Right ventricle myocardium inferior (tissue), 1 donor: ENCODE data around the gene FRAS1. TPM values are rescaled to one million over a fixed set of nuclear protein-coding genes. Genes with fewer than 3 reads are reported as not detected.
"Not testable (repeated sequence)": the region's sequence is repeated elsewhere in the genome, so short reads cannot be mapped to it uniquely, and the experiment has no call there.

Source experiments
- ATAC-seq: fragments of 200-7000 bp; cut with Tn5 transposase; one replicate; pipeline ENCODE4 v1.9.1; 2020; ENCODE audit warnings: mild to moderate bottlenecking, moderate library complexity
- DNase-seq: peaks from one replicate; pipeline ENCODE4 v3.0.0; 2021; ENCODE audit errors: missing footprints
- intact Hi-C: fragments of 100-400 bp; cut with DNase I; formaldehyde crosslinking; loops from one replicate; pipeline ENCODE4 v1.11.0; 2022
- total RNA-seq: library from RNA; stranded (reverse); fragmentation: NEBNext Ultra II Directional; extraction: Animal tissue kit (Norgen Biotek cat#: 25700); gene quantifications from one replicate; pipeline ENCODE4 v1.2.1, GENCODE V29; 2021
- donor health status: DM: no; HTN: yes; CAD: no; lungs with severe emphysema.

Gene FRAS1
- total RNA-seq, 1 donor from 2014 or later = 2.2 TPM

- ATAC-seq (no peak), DNase-seq (no peak)
- intact Hi-C loops = no loop called here
Observed at GRCh38 chr4:78482281-78482680, 425.2 kb downstream of the FRAS1 start.

DNA sequence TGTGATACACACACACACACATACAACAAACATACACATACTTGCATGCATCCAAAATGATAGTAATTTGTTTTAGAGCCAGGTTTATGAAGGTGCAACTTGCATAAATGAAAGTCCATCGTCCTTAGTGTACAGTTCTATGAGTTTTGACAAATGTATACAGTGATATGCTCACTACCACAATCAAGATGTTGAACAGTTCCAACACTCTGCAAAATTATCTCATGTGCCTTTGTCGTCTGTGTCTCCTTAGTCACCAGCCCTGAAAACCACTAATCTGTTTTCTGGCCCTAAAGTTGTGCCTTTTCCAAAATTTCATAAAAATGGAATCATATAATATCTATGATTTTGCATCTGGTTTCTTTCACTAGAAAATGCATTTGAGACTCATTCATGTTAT is 426.7 kb downstream of the FRAS1 start:
- DNase-seq (no peak), ATAC-seq (no peak)
- intact Hi-C loops = no loop called here

GRCh38 chr4:78484574-78484973 is 427.5 kb downstream of the FRAS1 start:
- intact Hi-C loops = no loop called here
- ATAC-seq (no peak), DNase-seq (no peak)

DNA sequence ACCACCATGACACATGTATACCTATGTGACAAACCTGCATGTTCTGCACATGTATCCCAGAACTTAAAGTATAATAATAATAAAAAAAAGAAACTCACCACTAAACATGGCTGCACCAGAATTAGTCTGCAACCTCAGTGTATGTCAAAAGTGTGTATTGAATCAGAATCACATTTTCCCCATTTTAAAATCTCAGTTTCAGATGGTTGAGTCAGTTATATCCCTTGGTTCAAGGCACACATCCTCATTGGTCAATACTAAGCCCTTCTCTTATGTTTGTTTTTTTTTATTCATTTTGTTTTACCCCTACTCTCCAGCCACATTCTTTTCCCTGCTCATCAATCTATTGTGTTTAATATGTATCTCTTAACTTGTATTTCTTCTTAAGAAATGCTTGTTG is 436.6 kb downstream of the FRAS1 start:
- DNase-seq (no peak), ATAC-seq (no peak)
- intact Hi-C loops = no loop called here

DNA sequence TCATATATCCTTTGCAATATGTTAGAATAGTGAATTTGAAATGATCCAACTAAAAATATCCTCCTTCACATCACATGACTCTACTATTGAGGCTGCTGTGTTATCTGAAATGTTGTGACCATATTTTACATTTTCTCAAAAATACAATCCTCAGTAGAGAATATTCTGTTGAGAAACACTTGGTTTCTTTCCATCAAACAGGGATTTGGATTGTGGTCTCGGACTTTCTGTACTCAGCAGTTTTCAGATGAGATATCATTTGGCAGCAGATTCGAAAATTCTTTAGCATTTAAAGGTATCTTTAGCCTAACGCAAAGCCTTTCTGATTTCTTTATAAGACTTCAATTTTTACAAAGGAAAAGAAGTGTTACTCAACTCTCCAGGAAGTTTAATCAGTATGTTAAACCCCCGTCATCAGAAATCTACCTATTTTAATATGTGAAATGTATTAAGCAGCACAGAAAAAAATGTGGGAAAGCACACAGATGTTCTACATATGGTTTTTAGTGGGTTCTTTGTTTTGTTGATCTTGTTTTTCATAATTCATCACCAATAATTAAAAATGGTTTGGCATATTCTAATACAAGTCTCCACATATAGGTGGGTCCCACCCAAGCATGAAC is 439.0 kb downstream of the FRAS1 start:
- ATAC-seq (no peak), DNase-seq (no peak)
- intact Hi-C loops = no loop called here

GRCh38 chr4:78506260-78506659 is 449.1 kb downstream of the FRAS1 start:
- ATAC-seq, DNase-seq, intact Hi-C loops: not testable (repeated sequence)

DNA sequence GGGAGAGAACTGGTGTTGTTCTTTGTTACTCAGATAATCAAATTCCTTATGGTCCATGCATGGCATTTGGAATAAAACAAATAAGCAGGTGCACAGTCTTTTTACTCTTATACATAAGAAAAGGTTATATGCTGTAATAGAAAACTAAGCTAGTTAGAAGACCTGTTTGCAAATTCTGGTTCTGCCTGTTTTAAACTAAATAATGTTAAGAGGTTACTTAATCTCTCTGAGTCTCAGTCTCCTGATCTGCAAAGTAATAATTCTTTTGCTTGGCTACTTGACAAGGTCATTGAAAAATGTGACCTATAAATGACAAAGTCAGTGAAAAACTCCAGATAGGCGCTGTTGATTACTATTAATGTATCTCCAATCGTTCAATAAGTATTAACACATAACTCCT is 451.9 kb downstream of the FRAS1 start:
- ATAC-seq (no peak), DNase-seq (no peak)
- intact Hi-C loops = no loop called here

GRCh38 chr4:78510108-78510507 is 453.0 kb downstream of the FRAS1 start:
- ATAC-seq (no peak), DNase-seq (no peak)
- intact Hi-C loops = no loop called here

- no peak for ATAC-seq
- no peak for DNase-seq
- intact Hi-C loops = no loop called here
Observed at GRCh38 chr4:78510681-78511080, 453.6 kb downstream of the FRAS1 start.

GRCh38 chr4:78512357-78512920 is 455.3 kb downstream of the FRAS1 start:
- ATAC-seq (no peak), DNase-seq (no peak)
- intact Hi-C loops = no loop called here

DNA sequence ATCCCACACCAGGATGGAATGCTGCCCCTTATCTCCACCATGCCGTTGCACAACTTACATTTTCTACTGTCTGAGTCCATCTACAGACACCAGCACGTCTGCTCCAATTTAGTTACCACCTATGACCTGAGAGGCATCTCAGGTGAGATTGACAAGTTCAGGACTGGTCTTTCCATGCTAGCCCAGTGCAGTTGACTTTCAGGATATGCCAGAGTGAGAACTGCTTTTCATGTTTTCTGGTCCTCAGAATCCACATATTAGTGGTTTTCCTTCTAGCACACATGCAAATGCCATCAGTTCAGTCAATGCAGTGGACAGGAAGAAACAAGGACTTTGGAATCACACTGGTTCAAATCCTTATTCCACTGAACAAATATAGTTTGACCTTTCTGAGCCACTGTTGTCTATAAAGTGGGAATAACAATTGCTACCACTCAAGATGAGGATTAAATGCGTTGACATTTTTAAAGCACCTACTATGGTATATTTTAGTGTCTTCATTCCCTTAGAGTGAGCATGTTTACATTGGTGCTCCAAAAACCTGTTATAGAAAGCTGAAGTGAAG is 456.4 kb downstream of the FRAS1 start:
- DNase-seq (no peak), ATAC-seq (no peak)
- intact Hi-C loops = no loop called here

DNA sequence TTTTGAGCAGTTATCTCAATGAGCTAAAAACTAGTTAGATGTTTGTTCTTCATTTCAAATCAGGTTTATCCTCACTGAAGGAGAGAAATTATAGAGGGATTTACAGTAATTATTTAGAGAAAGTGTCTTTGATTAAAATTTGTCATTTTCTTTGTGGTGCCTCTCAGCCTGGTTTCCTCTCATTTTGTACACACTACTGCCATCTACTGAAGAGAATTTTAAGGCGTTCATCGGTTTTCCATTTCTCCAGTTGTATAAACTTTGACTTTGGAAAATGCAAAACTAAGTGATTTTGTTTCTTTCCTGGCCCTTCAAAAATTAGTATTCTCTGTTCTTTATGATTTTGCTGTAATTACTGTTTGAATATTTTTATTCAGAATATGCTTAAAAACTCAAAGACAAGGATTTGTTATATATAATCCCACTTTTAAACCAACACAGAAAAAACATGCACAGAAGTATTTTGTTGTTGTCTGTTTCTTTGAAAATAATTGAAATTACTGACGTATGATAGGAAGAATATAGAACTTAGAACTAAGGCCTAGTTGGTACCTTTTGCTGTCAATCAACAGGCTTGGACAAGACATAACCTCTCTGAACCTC is 460.0 kb downstream of the FRAS1 start:
- intact Hi-C loops = loop anchor here (2.0 to 5.0 kb wide), 3 partner anchors 458 to 560 kb away; no protein-coding TSS in a partner anchor
- ATAC-seq (no peak), DNase-seq (no peak)

DNA sequence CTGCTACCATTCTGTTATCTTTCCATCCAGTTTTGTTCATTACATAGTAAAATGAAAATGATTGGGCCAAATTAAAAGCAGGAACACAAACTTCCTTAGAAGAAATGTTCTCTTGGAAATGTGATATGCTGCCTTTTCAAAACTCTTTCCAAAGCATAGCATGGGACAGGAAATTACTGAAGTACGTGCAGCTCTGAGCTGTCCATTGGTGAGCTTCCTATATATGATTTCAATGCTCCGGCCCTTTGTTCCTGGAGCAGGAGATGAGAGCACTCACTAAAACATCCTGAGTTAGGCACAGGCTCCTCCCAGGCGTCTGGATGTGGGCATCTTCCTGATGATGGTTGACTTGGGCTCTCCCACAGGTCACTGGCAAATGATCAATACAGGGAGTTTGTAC is 461.4 kb downstream of the FRAS1 start:
- intact Hi-C loops = loop anchor here (5.0 kb wide), 2 partner anchors 526 to 561 kb away; no protein-coding TSS in a partner anchor
- ATAC-seq (no peak), DNase-seq (no peak)

DNA sequence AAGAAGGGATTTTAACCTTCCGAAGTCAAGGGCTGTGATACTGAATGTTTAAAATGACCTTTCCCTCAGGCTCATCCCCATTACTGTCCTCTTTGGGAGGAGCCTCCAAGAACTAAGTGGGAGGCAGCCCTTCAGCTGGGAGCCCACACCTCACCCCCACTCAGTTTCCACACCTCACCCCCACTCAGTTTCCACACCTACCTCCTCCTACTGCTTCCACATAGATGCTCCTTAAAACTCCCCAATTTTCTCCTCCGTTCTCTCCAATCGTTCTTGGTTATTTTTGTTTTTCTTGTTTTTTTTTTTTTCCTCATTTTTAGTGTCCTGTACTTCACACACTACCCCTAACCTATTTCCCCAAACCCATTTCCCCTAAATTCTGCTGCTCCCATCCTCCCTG is 462.8 kb downstream of the FRAS1 start:
- no peak for ATAC-seq
- DNase-seq = no peak
- intact Hi-C loops = loop anchor here (5.0 kb wide), 2 partner anchors 528 to 563 kb away; no protein-coding TSS in a partner anchor

GRCh38 chr4:78520808-78521226 is 463.7 kb downstream of the FRAS1 start:
- intact Hi-C loops = no loop called here
- ATAC-seq (peak; percentile 34), DNase-seq (no peak)

GRCh38 chr4:78524009-78524408 is 466.9 kb downstream of the FRAS1 start:
- ATAC-seq (no peak), DNase-seq (no peak)
- intact Hi-C loops = no loop called here

DNA sequence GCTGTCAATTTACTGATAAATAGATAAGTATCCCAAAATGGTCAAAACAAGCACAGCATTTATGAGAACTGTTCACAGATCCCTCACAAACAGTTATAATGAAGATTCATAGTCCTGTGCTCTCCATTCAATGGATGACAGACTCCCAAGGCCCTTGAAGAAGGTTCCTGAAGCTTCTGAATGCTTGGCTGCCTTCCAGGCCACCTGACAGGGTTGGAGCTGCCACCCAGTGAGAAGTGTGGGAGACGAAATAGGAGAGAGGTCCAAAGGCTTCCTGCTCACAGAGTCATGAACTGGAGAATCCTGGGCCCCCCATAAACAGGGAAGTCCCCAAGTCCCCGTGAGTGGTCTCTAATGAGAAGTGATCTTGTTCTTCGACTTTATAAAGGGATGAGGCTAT is 468.4 kb downstream of the FRAS1 start:
- intact Hi-C loops = no loop called here
- DNase-seq = no peak

GRCh38 chr4:78527103-78527502 is 470.0 kb downstream of the FRAS1 start:
- intact Hi-C loops = no loop called here
- ATAC-seq (no peak), DNase-seq (no peak)

More for the DNA sequence above, 468.4 kb downstream of the FRAS1 start:
- ATAC-seq = no peak

DNA sequence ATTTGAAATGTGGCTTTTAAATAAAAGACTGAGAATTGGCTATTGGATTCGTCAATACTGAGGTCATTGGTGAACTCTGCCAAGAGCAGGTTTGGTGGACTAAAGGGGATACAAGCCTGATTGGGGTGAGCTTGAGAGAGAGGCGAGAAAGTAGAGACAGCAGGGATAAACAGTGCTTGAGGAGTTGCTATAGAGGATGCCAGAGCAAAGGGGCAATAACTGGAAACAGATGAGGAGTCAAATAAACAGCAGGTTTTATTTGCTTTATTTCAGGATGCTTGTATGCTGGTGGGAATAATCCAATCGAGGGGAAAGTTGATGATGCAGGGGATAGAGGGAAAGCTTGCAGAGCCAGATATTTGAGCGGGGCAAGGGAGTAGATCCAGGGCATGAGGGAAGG is 470.4 kb downstream of the FRAS1 start:
- no peak for DNase-seq
- ATAC-seq = no peak
- intact Hi-C loops = no loop called here

- intact Hi-C loops = no loop called here
- no peak for ATAC-seq
- no peak for DNase-seq
Observed at GRCh38 chr4:78528327-78528726, 471.2 kb downstream of the FRAS1 start.
